A549 (cell line): Measurements from ENCODE around the gene FBXO11.

Experiments
- CTCF ChIP-seq: fragments of >200 bp; sonication (Bioruptor Twin); formaldehyde crosslinking; IDR thresholded peaks from 3 replicates; pipeline ENCODE4 v1.5.1; 2016
- EP300 ChIP-seq, 2 experiments: fragments of >200 bp; sonication (Bioruptor Twin); formaldehyde crosslinking; IDR thresholded peaks; 2 replicates in 1 of 2; 3 replicates in 1 of 2; pipeline ENCODE4 v1.6.1; 2016 to 2017
- POLR2A ChIP-seq: IDR thresholded peaks from 2 replicates; pipeline ENCODE4 v1.6.1; 2012; ENCODE audit warnings: mild to moderate bottlenecking, low read length
- RAD21 ChIP-seq, 2 experiments: fragments of >200 bp in 1 of 2; sonication (Bioruptor Twin) in 1 of 2; formaldehyde crosslinking in 1 of 2; IDR thresholded peaks in 1 of 2; conservative IDR thresholded peaks in 1 of 2; 2 replicates in 1 of 2; 3 replicates in 1 of 2; pipeline ENCODE4 v1.6.1; 2012 to 2018; ENCODE audit warnings: inconsistent platforms in 1 of 2
- ZNF302 ChIP-seq: fragments of 250-450 bp; sonication (Bioruptor Pico); IDR thresholded peaks from 2 replicates; pipeline ENCODE4 v1.9.0; 2021; ENCODE audit warnings: inconsistent platforms, mild to moderate bottlenecking, moderate library complexity

GRCh38 chr2:47782671-47783485 lies 123.4 kb downstream of the FBXO11 start, which contains the start of gene MSH6:
- TF ChIP-seq RAD21 (conservative IDR thresholded peaks at IDR 0.05 in 1 of 2, IDR thresholded peaks at IDR 0.05 in 1 of 2) (no peak), CTCF (no peak), ZNF302 (CRISPR knock-in tag) (no peak), POLR2A (peak; percentile 63), EP300 (IDR thresholded peaks at IDR 0.05) (no peak)
